Activated naive CD4-positive, alpha-beta T cell treated with anti-CD3 and anti-CD28 coated beads, Interleukin-2, amount 50 U/mL, for 72 hours (primary cell): Measurements from ENCODE around the gene EVA1C. TPM values are rescaled to one million over a fixed set of nuclear protein-coding genes. Genes with fewer than 3 reads are reported as not detected.
"Not testable (repeated sequence)": the region's sequence is repeated elsewhere in the genome, so short reads cannot be mapped to it uniquely, and the experiment has no call there.

Source experiments
- ATAC-seq, 2 donors: fragments of 150-1000 bp; cut with Tn5 transposase; 2 replicates each; pipeline ENCODE4 v1.10.0; 2021; ENCODE audit warnings: mild to moderate bottlenecking in 2 of 2, moderate library complexity in 2 of 2
- DNase-seq, 2 donors: peaks; one replicate each; pipeline ENCODE4 v3.0.0; 2021 to 2022; ENCODE audit warnings: low spot score in 2 of 2
- H3K27ac Mint-ChIP-seq, 2 donors: one replicate each; pipeline ENCODE4 v1.8.0; 2022; ENCODE audit warnings: mild to moderate bottlenecking in 2 of 2, mixed read lengths in 2 of 2
- H3K36me3 Mint-ChIP-seq, 2 donors: one replicate each; pipeline ENCODE4 v1.8.0; 2022; ENCODE audit warnings: mixed read lengths in 2 of 2
- H3K9me3 Mint-ChIP-seq, 2 donors: one replicate each; pipeline ENCODE4 v1.8.0; 2022; ENCODE audit warnings: mixed read lengths in 2 of 2
- total RNA-seq, 2 donors: library from RNA; stranded (reverse); gene quantifications; one replicate each; pipeline ENCODE4 v1.2.3, GENCODE V29; 2022

EVA1C gene
- total RNA-seq, 2 donors from 2014 or later = 7.8 to 15.2 TPM

DNA sequence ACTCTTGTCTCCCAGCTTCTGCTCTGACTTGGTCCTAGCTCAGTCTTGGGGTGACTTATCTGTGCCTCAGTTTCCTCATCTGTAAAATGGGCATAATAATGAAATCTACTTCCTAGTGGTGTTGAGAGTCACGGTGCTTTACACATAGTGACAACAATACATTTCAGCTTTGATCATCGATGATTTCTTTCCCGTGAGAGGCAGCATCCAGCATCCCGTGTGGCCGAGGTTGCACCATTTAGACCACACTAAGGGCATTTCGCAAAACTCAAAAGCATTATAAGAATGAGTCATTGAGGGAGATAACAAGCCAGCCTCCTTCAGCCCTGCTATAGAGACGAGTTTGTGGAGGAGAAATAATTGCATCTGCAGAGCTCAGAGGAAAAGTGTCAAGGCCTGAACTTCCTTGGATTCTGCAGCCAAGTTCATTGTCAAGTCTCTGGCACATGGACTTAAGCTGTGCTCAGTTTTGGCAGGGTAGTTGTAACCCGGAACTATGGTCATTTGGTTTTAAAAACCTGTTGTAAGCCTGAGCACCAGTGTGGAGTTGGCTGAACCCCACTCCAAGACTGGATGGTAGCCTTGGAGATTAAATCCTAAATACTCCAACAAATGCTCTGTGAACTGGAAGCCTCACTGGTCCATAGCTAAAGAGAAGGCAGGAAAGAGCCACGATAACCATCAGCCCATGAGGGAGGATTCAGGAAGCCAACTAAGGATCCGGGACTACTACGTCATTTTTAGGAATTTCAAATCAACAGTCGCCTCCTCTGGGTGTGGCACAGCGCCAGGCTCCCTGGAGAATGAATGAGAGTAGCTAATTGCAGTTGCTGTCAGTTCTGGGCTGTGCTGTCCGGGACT, 108.6 kb downstream of the EVA1C start:
- Mint-ChIP-seq H3K27ac (peak overlapping the region in 1 of 2 donors; percentile 92), H3K36me3 (no peaks in the 10 kb centered on the region), H3K9me3 (no peaks in the 10 kb centered on the region)
- ATAC-seq (no peak), DNase-seq (no peak)

DNA sequence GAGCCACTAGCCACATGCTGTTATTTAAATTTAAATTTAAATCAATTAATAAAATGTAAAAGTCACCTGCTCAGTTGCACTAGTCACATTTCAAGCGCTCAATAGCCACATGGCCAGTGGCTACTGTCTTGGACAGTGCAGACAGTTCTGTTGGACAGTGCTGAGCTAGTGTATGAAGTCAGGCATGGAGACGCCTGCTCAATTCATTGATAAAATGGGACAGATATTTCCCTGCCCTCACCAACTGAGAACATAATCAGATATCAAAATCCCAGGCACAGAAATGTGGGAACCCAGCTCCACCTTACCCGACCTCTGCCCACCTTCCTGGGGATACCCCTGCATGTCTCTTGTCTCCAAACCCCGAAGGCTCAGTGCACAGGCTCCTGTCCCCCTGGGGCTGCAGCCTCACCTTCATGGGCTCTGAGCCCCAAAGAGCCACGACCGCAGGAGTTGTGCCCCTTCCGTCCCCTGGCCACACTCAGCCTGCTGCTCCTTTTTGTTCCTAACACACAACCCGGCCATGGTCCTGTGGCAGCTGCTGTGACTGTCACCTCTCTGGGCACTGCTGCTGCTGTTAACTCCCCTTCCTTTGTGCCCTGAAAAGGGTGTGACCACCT, 109.3 kb downstream of the EVA1C start:
- H3K9me3 Mint-ChIP-seq = no peaks in the 10 kb centered on the region

GRCh38 chr21:32523463-32523862, 111.0 kb downstream of the EVA1C start:
- Mint-ChIP-seq H3K9me3 (no peaks in the 10 kb centered on the region), H3K36me3 (no peaks in the 10 kb centered on the region), H3K27ac (no peak overlapping the region)
- ATAC-seq (no peak), DNase-seq (no peak)

More for the DNA sequence above, 109.3 kb downstream of the EVA1C start:
- H3K36me3 Mint-ChIP-seq = no peaks in the 10 kb centered on the region
- DNase-seq = no peak
- ATAC-seq = no peak
- peak overlapping the region in 1 of 2 donors; percentile 37 for H3K27ac Mint-ChIP-seq

- no peaks in the 10 kb centered on the region for H3K9me3 Mint-ChIP-seq
Measured at GRCh38 chr21:32523988-32524719, 111.6 kb downstream of the EVA1C start.

DNA sequence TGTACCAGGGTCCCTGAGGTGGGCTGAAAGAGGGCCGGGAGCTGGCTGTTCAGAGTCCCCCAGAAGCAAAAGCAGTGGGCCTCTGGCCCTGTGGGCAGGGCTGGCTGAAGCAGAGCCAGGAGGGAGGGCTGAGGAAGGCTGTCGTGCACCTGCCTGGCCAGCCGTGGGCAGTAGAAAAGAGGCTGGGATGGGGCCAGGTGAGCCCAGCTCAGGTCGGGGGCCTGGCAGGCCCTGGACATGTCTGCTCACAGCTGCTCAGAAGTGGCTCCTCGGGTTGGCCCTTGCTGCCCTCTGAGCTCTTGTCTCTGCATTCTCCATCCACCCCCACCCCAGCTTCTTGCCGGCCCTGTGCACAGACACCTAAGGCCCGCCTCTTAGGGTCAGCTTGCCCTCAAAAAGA, 112.8 kb downstream of the EVA1C start:
- ATAC-seq (no peak), DNase-seq (no peak)
- H3K9me3 Mint-ChIP-seq = no peaks in the 10 kb centered on the region
- no peaks in the 10 kb centered on the region for H3K36me3 Mint-ChIP-seq
- H3K27ac Mint-ChIP-seq = no peak overlapping the region

More at GRCh38 chr21:32523988-32524719, 111.6 kb downstream of the EVA1C start:
- no peak for DNase-seq
- H3K27ac Mint-ChIP-seq = no peak overlapping the region
- no peak for ATAC-seq
- H3K36me3 Mint-ChIP-seq = no peaks in the 10 kb centered on the region

GRCh38 chr21:32529679-32530078, 117.2 kb downstream of the EVA1C start:
- peaks cover 0 to 4% of the 10 kb centered on the region in 2 donors for H3K9me3 Mint-ChIP-seq
- H3K36me3 Mint-ChIP-seq = no peaks in the 10 kb centered on the region
- no peak overlapping the region for H3K27ac Mint-ChIP-seq
- DNase-seq = no peak
- ATAC-seq = no peak

- H3K27ac Mint-ChIP-seq, H3K36me3 Mint-ChIP-seq, H3K9me3 Mint-ChIP-seq, DNase-seq, ATAC-seq: not testable (repeated sequence)
Measured at GRCh38 chr21:32530809-32531208, 118.3 kb downstream of the EVA1C start.

DNA sequence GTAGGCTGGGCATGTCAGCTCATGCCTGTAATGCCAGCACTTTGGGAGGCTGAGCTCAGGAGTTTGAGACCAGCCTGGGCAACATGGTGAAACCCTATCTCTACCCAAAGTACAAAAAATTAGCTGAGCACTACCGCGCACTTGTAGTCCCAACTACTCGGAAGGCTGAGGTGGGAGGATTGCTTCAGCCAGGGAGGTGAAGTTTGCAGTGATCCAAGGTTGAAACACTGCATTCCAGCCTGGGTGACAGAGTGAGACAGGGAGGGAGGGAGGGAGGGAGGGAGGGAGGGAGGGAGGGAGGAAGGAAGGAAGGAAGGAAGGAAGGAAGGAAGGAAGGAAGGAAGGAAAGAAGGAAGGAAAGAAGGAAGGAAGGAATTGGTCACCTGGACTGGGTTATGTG, 119.1 kb downstream of the EVA1C start:
- H3K9me3 Mint-ChIP-seq, H3K27ac Mint-ChIP-seq, H3K36me3 Mint-ChIP-seq, DNase-seq, ATAC-seq: not testable (repeated sequence)

- no peaks in the 10 kb centered on the region for H3K36me3 Mint-ChIP-seq
- no peak for DNase-seq
- ATAC-seq = no peak
- H3K9me3 Mint-ChIP-seq = peaks cover 0 to 4% of the 10 kb centered on the region in 2 donors
- H3K27ac Mint-ChIP-seq = no peak overlapping the region
Measured at GRCh38 chr21:32532636-32533035, 120.1 kb downstream of the EVA1C start.

- H3K9me3 Mint-ChIP-seq = peaks cover 0 to 4% of the 10 kb centered on the region in 2 donors
- H3K27ac Mint-ChIP-seq = no peak overlapping the region
- DNase-seq (no peak), ATAC-seq (no peak)
- H3K36me3 Mint-ChIP-seq = no peaks in the 10 kb centered on the region
Measured at GRCh38 chr21:32533053-32533452, 120.5 kb downstream of the EVA1C start.

GRCh38 chr21:32533611-32534010, 121.1 kb downstream of the EVA1C start:
- no peak overlapping the region for H3K27ac Mint-ChIP-seq
- DNase-seq (no peak), ATAC-seq (no peak)
- no peaks in the 10 kb centered on the region for H3K36me3 Mint-ChIP-seq
- H3K9me3 Mint-ChIP-seq = peaks cover 0 to 4% of the 10 kb centered on the region in 2 donors

GRCh38 chr21:32534113-32534512, 121.6 kb downstream of the EVA1C start:
- ATAC-seq = no peak
- peaks cover 0 to 4% of the 10 kb centered on the region in 2 donors for H3K9me3 Mint-ChIP-seq
- DNase-seq = no peak
- H3K27ac Mint-ChIP-seq = no peak overlapping the region
- no peaks in the 10 kb centered on the region for H3K36me3 Mint-ChIP-seq

- DNase-seq (no peak), ATAC-seq (no peak)
- Mint-ChIP-seq H3K27ac (no peak overlapping the region), H3K36me3 (no peaks in the 10 kb centered on the region), H3K9me3 (peaks cover 0 to 4% of the 10 kb centered on the region in 2 donors)
Measured at GRCh38 chr21:32535612-32536011, 123.1 kb downstream of the EVA1C start.

GRCh38 chr21:32537569-32537881, 125.0 kb downstream of the EVA1C start:
- Mint-ChIP-seq H3K27ac (no peak overlapping the region), H3K36me3 (no peaks in the 10 kb centered on the region), H3K9me3 (no peaks in the 10 kb centered on the region)
- ATAC-seq (no peak), DNase-seq (no peak)

- no peak overlapping the region for H3K27ac Mint-ChIP-seq
- DNase-seq = no peak
- ATAC-seq = peak; percentile 50 to 54
- H3K36me3 Mint-ChIP-seq = no peaks in the 10 kb centered on the region
- no peaks in the 10 kb centered on the region for H3K9me3 Mint-ChIP-seq
Measured at GRCh38 chr21:32538147-32538792, 125.8 kb downstream of the EVA1C start.

DNA sequence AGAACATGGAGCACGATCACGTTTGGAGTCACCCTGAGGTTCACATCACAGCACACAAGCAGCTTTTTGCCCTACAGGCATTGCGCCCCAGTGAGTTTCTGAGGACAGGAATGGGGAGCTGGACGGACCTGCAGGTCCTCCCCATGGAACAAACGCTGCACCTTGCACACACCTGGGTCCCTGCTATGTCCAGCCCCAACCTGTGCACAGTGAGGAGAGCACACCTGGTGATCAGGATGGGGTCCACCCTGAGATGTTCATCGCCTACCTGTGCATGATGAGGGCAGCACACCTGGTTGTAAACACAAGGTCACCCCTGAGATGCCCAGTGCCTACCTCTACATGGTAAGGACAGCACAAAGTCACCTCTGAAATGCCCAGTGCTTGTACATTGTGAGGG, 126.9 kb downstream of the EVA1C start:
- Mint-ChIP-seq H3K27ac (no peak overlapping the region), H3K9me3 (no peaks in the 10 kb centered on the region), H3K36me3 (no peaks in the 10 kb centered on the region)
- ATAC-seq = no peak
- DNase-seq = no peak

DNA sequence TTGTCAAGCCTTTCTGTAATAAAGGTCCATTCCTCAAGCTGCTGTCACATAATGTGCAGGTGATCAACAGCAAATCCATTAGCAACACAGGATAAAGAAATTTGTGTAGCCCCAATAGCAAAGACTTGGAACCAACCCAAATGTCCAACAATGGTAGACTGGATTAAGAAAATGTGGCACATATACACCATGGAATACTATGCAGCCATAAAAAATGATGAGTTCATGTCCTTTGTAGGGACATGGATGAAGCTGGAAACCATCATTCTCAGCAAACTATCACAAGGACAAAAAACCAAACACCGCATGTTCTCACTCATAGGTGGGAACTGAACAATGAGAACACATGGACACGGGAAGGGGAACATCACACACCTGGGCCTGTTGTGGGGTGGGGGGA, 130.6 kb downstream of the EVA1C start:
- H3K27ac Mint-ChIP-seq, ATAC-seq, H3K9me3 Mint-ChIP-seq, H3K36me3 Mint-ChIP-seq, DNase-seq: not testable (repeated sequence)
